IMR-90 (cell line): ENCODE results near the gene TOGARAM2. TPM values are rescaled to one million over a fixed set of nuclear protein-coding genes. Genes with fewer than 3 reads are reported as not detected.

ENCODE experiments used
- ATAC-seq: fragments of 200-7000 bp; cut with Tn5 transposase; 2 replicates; pipeline ENCODE4 v1.9.1; 2020; ENCODE audit warnings: low read depth, mild to moderate bottlenecking, moderate library complexity
- BruUV-seq: library from RNA; stranded (reverse); fragments of 400-500 nt; replicated peaks from 2 replicates; lab custom pipeline; 2021; lab: Mats Ljungman, UMichigan
- CTCF ChIA-PET: fragments of 300-600 bp; formaldehyde crosslinking; extraction: SDS; loops from one replicate; lab custom pipeline; 2021; ENCODE audit warnings: antibody characterized with exemption; lab: Yijun Ruan, JAX
- POLR2A ChIA-PET: fragments of 300-600 bp; sonication (Branson Sonifier 250); formaldehyde crosslinking; loops from one replicate; lab custom pipeline; 2022; ENCODE audit warnings: antibody characterized with exemption; ENCODE audit not compliant: unreplicated experiment; lab: Charles Lee
- DNase-seq: peaks from one replicate; pipeline ENCODE4 v3.0.0; 2013
- H2AFZ ChIP-seq: replicated peaks from 2 replicates; pipeline ENCODE3; 2013; ENCODE audit warnings: low read length, mild to moderate bottlenecking; ENCODE audit not compliant: poor library complexity
- H2AK5ac ChIP-seq: 2 replicates; pipeline ENCODE4 v1.6.1; 2013; ENCODE audit warnings: low read depth, low read length, inconsistent platforms
- H2AK9ac ChIP-seq: replicated peaks from 2 replicates; pipeline ENCODE3; 2013; ENCODE audit warnings: mild to moderate bottlenecking, low read depth, low read length, moderate library complexity; ENCODE audit not compliant: poor library complexity
- H2BK120ac ChIP-seq: 2 replicates; pipeline ENCODE4 v1.6.1; 2013; ENCODE audit warnings: low read depth, low read length, inconsistent platforms
- H2BK15ac ChIP-seq: 3 replicates; pipeline ENCODE4 v1.6.1; 2013; ENCODE audit warnings: low read depth, low read length, inconsistent platforms
- H2BK20ac ChIP-seq: 2 replicates; pipeline ENCODE4 v1.6.1; 2013; ENCODE audit warnings: low read depth, mild to moderate bottlenecking, inconsistent platforms, low read length, moderate library complexity
- H2BK5ac ChIP-seq: 2 replicates; pipeline ENCODE4 v1.6.1; 2013; ENCODE audit warnings: mild to moderate bottlenecking, low read depth, low read length, inconsistent platforms; ENCODE audit not compliant: poor library complexity, severe bottlenecking
- H3K14ac ChIP-seq: replicated peaks from 2 replicates; pipeline ENCODE4 v1.6.1; 2013; ENCODE audit warnings: low read depth, low read length, inconsistent platforms
- H3K18ac ChIP-seq: 2 replicates; pipeline ENCODE4 v1.6.1; 2013; ENCODE audit warnings: low read depth, low read length, control low read depth
- H3K23ac ChIP-seq: 2 replicates; pipeline ENCODE4 v1.6.1; 2013; ENCODE audit warnings: low read depth, low read length, inconsistent platforms
- H3K27ac ChIP-seq: 2 replicates; pipeline ENCODE4 v1.5.1; 2013; ENCODE audit warnings: mild to moderate bottlenecking, control low read depth, low read length; ENCODE audit not compliant: insufficient read depth
- H3K27me3 ChIP-seq: 2 replicates; pipeline ENCODE4 v1.6.1; 2013; ENCODE audit warnings: low read length; ENCODE audit not compliant: control insufficient read depth, insufficient read depth
- H3K36me3 ChIP-seq: 2 replicates; pipeline ENCODE4 v1.6.1; 2013; ENCODE audit warnings: low read length, mixed read lengths; ENCODE audit not compliant: control insufficient read depth, insufficient read depth
- H3K4ac ChIP-seq: 2 replicates; pipeline ENCODE4 v1.6.1; 2013; ENCODE audit warnings: low read depth, low read length, inconsistent platforms
- H3K4me1 ChIP-seq: 2 replicates; pipeline ENCODE4 v1.6.1; 2013; ENCODE audit warnings: low read length, mixed read lengths; ENCODE audit not compliant: control insufficient read depth, insufficient read depth
- H3K4me2 ChIP-seq: 2 replicates; pipeline ENCODE4 v1.6.1; 2013; ENCODE audit warnings: low read depth, mild to moderate bottlenecking, control low read depth, low read length, moderate library complexity
- H3K4me3 ChIP-seq: 2 replicates; pipeline ENCODE4 v1.5.1; 2013; ENCODE audit warnings: low read depth, mild to moderate bottlenecking, control low read depth, low read length, moderate library complexity; ENCODE audit not compliant: insufficient read depth
- H3K56ac ChIP-seq: 2 replicates; pipeline ENCODE4 v1.6.1; 2013; ENCODE audit warnings: low read length, inconsistent platforms; ENCODE audit not compliant: insufficient read depth; ENCODE audit errors: extremely low read depth
- H3K79me1 ChIP-seq, 2 experiments: 2 replicates each; pipeline ENCODE4 v1.6.1; 2013; ENCODE audit warnings: low read length in 2 of 2, inconsistent platforms in 1 of 2, low read depth in 1 of 2
- H3K9ac ChIP-seq: 2 replicates; pipeline ENCODE4 v1.6.1; 2013; ENCODE audit warnings: low read depth, low read length, control low read depth
- H3K9me1 ChIP-seq: 2 replicates; pipeline ENCODE4 v1.6.1; 2013; ENCODE audit warnings: low read length, inconsistent platforms; ENCODE audit not compliant: insufficient read depth
- H3K9me3 ChIP-seq: 2 replicates; pipeline ENCODE4 v1.6.1; 2013; ENCODE audit warnings: low read length; ENCODE audit not compliant: control insufficient read depth, insufficient read depth
- H4K20me1 ChIP-seq: 2 replicates; pipeline ENCODE4 v1.6.1; 2013; ENCODE audit warnings: low read length, inconsistent platforms; ENCODE audit not compliant: insufficient read depth
- H4K5ac ChIP-seq: 2 replicates; pipeline ENCODE4 v1.6.1; 2013; ENCODE audit warnings: mild to moderate bottlenecking, low read depth, low read length, control low read depth
- H4K8ac ChIP-seq, 2 experiments: 2 replicates each; pipeline ENCODE4 v1.6.1; 2013; ENCODE audit warnings: low read depth in 2 of 2, low read length in 2 of 2, control low read depth in 1 of 2, inconsistent platforms in 1 of 2
- H4K91ac ChIP-seq: 2 replicates; pipeline ENCODE4 v1.6.1; 2013; ENCODE audit warnings: low read depth, low read length, inconsistent platforms; ENCODE audit not compliant: insufficient read depth
- BHLHE40 ChIP-seq: fragments of 150-350 bp; IDR thresholded peaks from 2 replicates; pipeline ENCODE4 v1.6.1; 2016; ENCODE audit warnings: mild to moderate bottlenecking, low read depth, low read length
- CEBPB ChIP-seq: IDR thresholded peaks from 2 replicates; pipeline ENCODE4 v1.6.1; 2012; ENCODE audit warnings: low read depth, low read length, improper control_type of control experiment
- CHD1 ChIP-seq: IDR thresholded peaks from 2 replicates; pipeline ENCODE4 v1.6.1; 2012; ENCODE audit warnings: low read depth, low read length, improper control_type of control experiment
- FOS ChIP-seq: fragments of 150-350 bp; IDR thresholded peaks from 2 replicates; pipeline ENCODE4 v1.6.1; 2016; ENCODE audit warnings: low read depth, low read length
- MAFK ChIP-seq: IDR thresholded peaks from 2 replicates; pipeline ENCODE4 v1.6.1; 2012; ENCODE audit warnings: low read depth, low read length, improper control_type of control experiment
- MXI1 ChIP-seq: IDR thresholded peaks from 2 replicates; pipeline ENCODE4 v1.6.1; 2012; ENCODE audit warnings: low read depth, mild to moderate bottlenecking, low read length, moderate library complexity, borderline replicate concordance
- NFE2L2 ChIP-seq: fragments of 150-350 bp; IDR thresholded peaks from 2 replicates; pipeline ENCODE4 v1.6.1; 2016; ENCODE audit warnings: low read depth, mild to moderate bottlenecking, low read length
- RAD21 ChIP-seq: IDR thresholded peaks from 2 replicates; pipeline ENCODE4 v1.6.1; 2012; ENCODE audit warnings: low read length, improper control_type of control experiment
- RCOR1 ChIP-seq: IDR thresholded peaks from 2 replicates; pipeline ENCODE4 v1.6.1; 2012; ENCODE audit warnings: mild to moderate bottlenecking, low read length, improper control_type of control experiment; ENCODE audit not compliant: insufficient replicate concordance
- RFX5 ChIP-seq: IDR thresholded peaks from 2 replicates; pipeline ENCODE4 v1.8.0; 2012; ENCODE audit warnings: low read depth, mild to moderate bottlenecking, low read length, moderate library complexity
- SMC3 ChIP-seq: fragments of 150-350 bp; IDR thresholded peaks from 2 replicates; pipeline ENCODE4 v1.6.1; 2016; ENCODE audit warnings: low read depth, mild to moderate bottlenecking, antibody characterized with exemption, low read length, moderate library complexity
- USF2 ChIP-seq: fragments of 150-350 bp; IDR thresholded peaks from 2 replicates; pipeline ENCODE4 v1.6.1; 2017; ENCODE audit warnings: mild to moderate bottlenecking, antibody characterized with exemption, low read length, low read depth
- WGBS, 2 experiments: methylation state at CpG; one replicate each; pipeline versions ENCODE4 v1.1.5 to v1.1.7; 2013; ENCODE audit warnings: missing lambda C conversion rate in 2 of 2; ENCODE audit not compliant: insufficient read length in 1 of 2; ENCODE audit errors: extremely low coverage in 2 of 2; 5-methylcytosine and 5-hydroxymethylcytosine counted together
- dilution Hi-C: fragments of 300-500 bp; cut with HindIII; formaldehyde crosslinking; loops from one replicate; pipeline ENCODE4 v1.14.3; 2018; ENCODE audit warnings: low sequenced_read_pairs; ENCODE audit not compliant: unreplicated experiment
- in situ Hi-C: fragments of 300-500 bp; cut with MboI; formaldehyde crosslinking; loops from 3 replicates; pipeline ENCODE4 v1.14.3; 2019; ENCODE audit warnings: low sequenced_read_pairs, inconsistent platforms, mixed read lengths
- intact Hi-C: fragments of 100-400 bp; cut with micrococcal nuclease; formaldehyde crosslinking; loops from 2 replicates; pipeline ENCODE4 v1.10.0; 2022
- polyA plus RNA-seq, 3 experiments: library from polyadenylated mRNA; depleted of rRNA; stranded (reverse); fragments of >200 nt; gene quantifications; 2 replicates each; pipeline ENCODE4 v1.2.3, GENCODE V29; 2012; ENCODE audit warnings: low replicate concordance in 1 of 3
- total RNA-seq: library from RNA; depleted of rRNA; stranded (reverse); fragments of >200 nt; gene quantifications from 2 replicates; pipeline ENCODE4 v1.2.3, GENCODE V29; 2012
- TF ChIP-seq, protein P1 (sequence below): fragments of 150-350 bp; IDR thresholded peaks from 2 replicates; pipeline ENCODE4 v1.6.1; 2016; ENCODE audit warnings: low read depth, mild to moderate bottlenecking, low read length, moderate library complexity, borderline replicate concordance

Gene TOGARAM2
- total and polyA plus RNA-seq, 2 of the 4 experiments (the other 2 are of a cell fraction), result under 0.01 to 0.38 TPM

- dilution Hi-C loops (no loop called here), intact Hi-C loops (no loop called here), in situ Hi-C loops (no loop called here)
- no peak overlapping the region for H2AFZ ChIP-seq
- POLR2A ChIA-PET, result no interaction called here
- H2AK9ac ChIP-seq, result no peak overlapping the region
- H3K9ac ChIP-seq, result no peak overlapping the region
- BruUV-seq, result no TSS peak
- H3K9me1 ChIP-seq, result peaks cover 14% of the 10 kb centered on the region
- H3K79me1 ChIP-seq, result no peaks in the 10 kb centered on the region
- H4K91ac ChIP-seq, result no peak overlapping the region
- H4K8ac ChIP-seq, result no peak overlapping the region
- H3K4me1 ChIP-seq, result peaks cover 20% of the 10 kb centered on the region
- no peaks in the 10 kb centered on the region for H4K20me1 ChIP-seq
- no peak overlapping the region for H3K56ac ChIP-seq
- H3K4me2 ChIP-seq, result no peak overlapping the region
- no peaks in the 10 kb centered on the region; the same call in 1 of the 2 replicates for H3K9me3 ChIP-seq
- H3K14ac ChIP-seq, result no peak overlapping the region
- DNase-seq (no peak), ATAC-seq (no peak)
- no peak overlapping the region for H2BK20ac ChIP-seq
- H3K4ac ChIP-seq, result no peak overlapping the region
- no CpG with 5 or more reads among the region's 6 CpGs for WGBS, 2 experiments
- H3K23ac ChIP-seq, result no peak overlapping the region
- H4K5ac ChIP-seq, result no peak overlapping the region
- no peak overlapping the region for H3K27ac ChIP-seq
- H2BK15ac ChIP-seq, result no peak overlapping the region
- H3K4me3 ChIP-seq, result no peak overlapping the region
- H3K18ac ChIP-seq, result no peak overlapping the region
- no peak overlapping the region for H2AK5ac ChIP-seq
- no peaks in the 10 kb centered on the region for H3K36me3 ChIP-seq
- no peak for TF ChIP-seq RAD21
- TF ChIP-seq SMC3, result no peak
- no peak for TF ChIP-seq CEBPB
- no peak for TF ChIP-seq NFE2L2
- no peak for TF ChIP-seq MXI1
- TF ChIP-seq CHD1, result no peak
- TF ChIP-seq FOS, result no peak
- no peak for TF ChIP-seq MAFK
- TF ChIP-seq USF2, result no peak
- no peak for TF ChIP-seq RFX5
- TF ChIP-seq, protein P1, sequence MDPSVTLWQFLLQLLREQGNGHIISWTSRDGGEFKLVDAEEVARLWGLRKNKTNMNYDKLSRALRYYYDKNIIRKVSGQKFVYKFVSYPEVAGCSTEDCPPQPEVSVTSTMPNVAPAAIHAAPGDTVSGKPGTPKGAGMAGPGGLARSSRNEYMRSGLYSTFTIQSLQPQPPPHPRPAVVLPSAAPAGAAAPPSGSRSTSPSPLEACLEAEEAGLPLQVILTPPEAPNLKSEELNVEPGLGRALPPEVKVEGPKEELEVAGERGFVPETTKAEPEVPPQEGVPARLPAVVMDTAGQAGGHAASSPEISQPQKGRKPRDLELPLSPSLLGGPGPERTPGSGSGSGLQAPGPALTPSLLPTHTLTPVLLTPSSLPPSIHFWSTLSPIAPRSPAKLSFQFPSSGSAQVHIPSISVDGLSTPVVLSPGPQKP, result no peak
- TF ChIP-seq BHLHE40, result no peak
- no peak for TF ChIP-seq RCOR1
- no peak overlapping the region for H2BK5ac ChIP-seq
- no peaks in the 10 kb centered on the region; the same call in 1 of the 2 replicates for H3K27me3 ChIP-seq
- CTCF ChIA-PET, result interaction anchor here (1.3 kb wide), 1 partner anchor 175 kb away, joined by 3 read pairs; no protein-coding TSS in a partner anchor
- H2BK120ac ChIP-seq, result no peak overlapping the region
Measured at GRCh38 chr2:28978606-28979005, 2.5 kb upstream of the TOGARAM2 start.
